ENCODE results near the gene KCNQ1.

- TF ChIP-seq EP300 (IDR thresholded peaks at IDR 0.05) (no peak), CTCF (IDR thresholded peaks at IDR 0.05) (no peak), POLR2A (IDR thresholded peaks at IDR 0.05) (no peak)
These were observed 229.9 kb downstream of the KCNQ1 start for GRCh38 chr11:2674658-2675131.
